SKM-1 (cell line): ENCODE measurements around the gene EYS.
"Not testable (repeated sequence)": the region's sequence is repeated elsewhere in the genome, so short reads cannot be mapped to it uniquely, and the experiment has no call there.

Source experiments
- DNase-seq: peaks from one replicate; lab custom pipeline; 2025; ENCODE audit not compliant: unreplicated experiment; lab: John Stamatoyannopoulos, UW

Gene EYS

DNA sequence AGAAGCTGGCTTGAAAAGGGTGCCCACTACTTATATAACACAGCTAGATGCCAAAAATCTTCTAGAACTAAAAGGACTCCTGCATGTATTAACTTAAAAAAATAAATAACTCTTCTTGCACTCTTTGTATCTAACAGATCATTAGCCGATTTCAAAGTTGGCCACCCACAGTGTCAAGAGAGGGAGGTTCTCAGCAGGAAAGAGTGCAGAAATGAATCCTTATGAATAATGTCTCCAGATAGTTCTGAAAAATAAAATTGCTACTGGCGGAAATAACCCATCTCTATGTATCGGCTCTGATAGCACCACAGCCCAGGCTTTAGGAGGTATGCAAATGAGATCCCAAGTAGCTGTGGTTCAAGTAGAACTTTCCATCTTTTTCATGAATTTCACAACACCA lies 1838.7 kb downstream of the EYS start:
- no peak for DNase-seq

DNA sequence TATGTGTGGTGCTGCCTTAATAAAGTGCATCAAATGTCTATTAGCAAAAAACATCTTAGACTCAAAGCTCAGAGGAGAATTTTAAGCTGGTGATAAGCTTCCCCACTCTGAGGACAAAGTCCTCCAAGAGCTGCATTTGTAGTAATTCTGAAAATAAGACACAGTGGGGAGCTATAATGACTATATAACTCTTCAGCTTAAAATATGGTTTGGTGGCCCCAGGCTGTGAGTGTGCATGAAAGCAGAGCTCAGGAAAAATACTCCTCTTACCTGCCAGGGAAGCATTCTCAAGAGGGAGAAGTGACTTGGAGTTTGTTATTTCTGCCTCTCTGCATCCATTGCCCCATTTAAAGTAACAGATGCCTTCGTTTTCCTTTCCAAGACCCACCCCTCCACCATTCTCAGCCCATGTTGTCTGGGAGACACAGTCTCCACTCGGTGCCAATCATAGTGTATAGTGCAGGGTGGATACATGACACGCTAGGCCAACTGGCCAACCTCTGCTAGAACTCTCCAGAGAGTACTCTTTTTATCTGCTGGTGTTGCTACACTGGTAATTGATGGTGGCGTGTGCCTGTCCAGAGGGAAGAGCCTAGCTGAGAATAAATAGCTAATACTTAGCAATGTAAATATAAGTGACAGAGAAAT lies 1842.2 kb downstream of the EYS start:
- no peak for DNase-seq

DNA sequence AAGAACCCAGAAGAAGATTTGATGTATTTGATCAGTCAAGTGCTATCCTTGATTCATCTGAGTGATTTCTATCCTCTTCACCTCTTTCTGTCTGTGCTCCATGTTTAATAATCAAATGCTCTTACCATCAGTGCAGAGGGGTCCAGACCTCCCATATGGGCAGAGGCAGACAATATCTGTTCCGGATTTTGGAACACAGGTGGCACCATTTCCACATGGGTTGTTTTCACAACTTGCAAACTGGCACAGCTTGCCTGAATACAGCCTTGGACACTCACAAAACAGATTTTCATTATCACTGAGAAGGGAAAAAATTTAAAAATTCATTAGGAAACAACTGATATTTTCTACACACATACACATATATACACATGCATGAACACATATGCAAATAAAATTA lies 1843.0 kb downstream of the EYS start:
- no peak for DNase-seq

DNA sequence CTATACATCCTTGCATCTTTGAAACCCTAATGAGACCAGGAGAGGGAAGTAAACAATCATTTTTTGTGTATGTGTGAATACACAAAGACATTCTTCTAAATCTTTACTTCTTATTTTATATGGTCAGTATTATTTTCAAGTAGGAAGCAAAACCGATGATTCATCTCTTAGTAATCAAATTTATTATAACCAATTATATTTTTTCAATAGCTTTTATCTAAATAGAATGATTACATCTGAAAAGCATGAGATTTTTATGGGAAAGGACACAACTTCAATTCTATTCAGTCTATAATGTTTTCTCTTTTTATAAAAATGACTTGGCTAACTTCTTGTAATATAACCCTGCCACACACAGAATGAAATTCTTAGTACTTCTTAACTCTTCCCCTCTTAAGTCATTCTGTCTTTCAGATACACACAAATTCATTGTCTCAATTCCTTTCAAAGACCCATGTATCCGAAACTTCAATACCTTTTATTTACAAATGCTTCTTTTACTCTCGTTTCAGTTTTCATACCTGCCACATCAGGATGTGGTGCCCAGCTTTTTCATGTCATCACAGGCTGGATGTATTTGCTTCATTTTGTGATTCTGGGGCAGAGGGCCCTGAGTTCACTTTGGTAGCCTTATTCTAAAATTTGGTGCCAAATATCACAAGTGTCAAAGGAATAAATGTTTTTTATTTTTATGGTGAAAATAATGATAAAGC lies 1844.4 kb downstream of the EYS start:
- DNase-seq: no peak

DNA sequence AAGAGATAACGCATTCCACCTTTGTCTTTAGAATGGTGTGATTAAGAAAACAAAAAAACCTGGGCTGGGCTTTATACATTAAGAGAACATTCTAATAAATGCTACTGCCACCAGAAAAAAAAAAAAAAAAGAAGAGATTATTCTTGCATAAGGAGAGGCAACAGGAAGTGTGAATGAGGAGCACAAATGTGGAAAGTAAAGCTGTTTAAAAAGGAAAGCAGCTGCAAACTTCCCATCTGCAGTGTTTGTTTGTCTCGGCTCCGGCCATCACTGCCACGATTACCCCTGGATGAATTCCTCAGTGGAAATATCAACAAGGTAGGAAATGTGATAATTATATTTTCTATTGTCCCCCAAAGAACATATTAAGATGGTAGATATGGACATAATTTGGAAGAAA lies 1847.5 kb downstream of the EYS start:
- DNase-seq: no peak

DNA sequence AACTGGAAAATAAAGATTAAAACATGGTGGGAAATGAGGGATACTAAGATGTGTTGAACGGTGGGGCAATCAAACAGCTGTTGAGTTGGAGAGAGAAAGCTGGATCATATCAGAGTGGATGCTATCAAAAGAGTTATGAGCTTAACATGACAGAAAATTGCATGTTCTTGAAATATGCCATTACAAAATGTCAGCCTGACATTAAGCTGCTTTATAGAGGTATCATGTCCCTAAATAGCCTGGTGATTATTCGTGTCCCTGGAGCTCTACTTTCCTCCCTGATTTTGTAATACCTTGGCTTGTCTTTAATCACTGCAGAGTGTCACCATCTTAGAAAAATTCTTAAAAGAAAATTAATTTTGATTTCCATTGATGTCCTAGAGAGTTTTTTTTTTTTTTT lies 1848.3 kb downstream of the EYS start:
- DNase-seq: no peak

DNA sequence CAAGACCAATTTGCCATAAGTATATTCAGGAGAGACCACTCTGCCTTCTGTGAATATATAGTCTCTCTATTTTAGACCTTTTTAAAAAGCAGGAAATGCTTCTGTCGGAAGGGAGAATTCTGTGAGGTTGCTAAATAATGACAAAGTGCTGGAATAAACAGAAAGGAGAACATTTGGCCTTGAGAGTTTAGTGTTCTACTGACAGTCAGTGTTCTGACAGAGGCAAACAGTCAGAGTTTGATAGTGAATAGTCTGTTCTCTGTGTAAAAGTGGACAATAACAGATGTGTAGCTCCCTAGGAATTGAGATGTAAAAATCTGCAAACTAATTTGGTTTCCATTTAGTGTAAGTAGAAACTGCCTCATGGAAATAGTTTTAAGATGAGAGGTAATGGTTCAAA lies 1850.8 kb downstream of the EYS start:
- DNase-seq: no peak

DNA sequence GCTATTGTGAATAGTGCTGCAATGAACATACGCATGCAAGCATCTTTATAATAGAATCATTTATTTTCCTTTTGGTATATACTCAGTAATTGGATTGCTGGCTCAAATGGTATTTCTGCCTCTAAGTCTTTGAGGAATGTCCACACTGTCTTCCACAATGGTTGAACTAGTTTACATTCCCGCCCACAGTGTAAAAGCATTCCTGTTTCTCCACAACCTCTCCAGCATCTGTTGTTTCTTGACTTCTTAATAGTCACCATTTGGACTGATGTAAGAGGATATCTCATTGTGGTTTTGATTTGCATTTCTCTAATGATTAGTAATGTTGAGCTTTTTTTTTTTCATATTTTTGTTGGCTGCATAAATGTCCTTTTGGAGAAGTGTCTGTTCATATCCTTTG lies 1862.7 kb downstream of the EYS start:
- no peak for DNase-seq

DNA sequence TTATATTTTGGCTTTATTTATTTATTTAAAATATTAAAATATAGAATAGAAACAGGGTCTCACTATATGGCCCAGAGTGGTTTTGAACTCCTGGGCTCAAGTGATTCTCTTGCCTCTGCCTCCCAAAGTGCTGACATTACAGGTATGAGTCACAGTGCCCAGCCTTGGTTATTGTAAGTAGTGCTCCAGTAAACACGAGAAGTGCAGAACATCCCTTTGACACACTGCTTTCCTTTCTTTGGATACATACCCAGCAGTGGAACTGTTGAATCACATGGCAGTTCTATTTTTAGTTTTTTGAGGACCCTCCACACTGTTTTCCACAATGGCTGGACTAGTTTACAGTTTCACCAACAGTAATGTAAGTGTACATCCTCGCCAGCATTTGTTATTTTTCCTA lies 1867.5 kb downstream of the EYS start:
- no peak for DNase-seq

DNA sequence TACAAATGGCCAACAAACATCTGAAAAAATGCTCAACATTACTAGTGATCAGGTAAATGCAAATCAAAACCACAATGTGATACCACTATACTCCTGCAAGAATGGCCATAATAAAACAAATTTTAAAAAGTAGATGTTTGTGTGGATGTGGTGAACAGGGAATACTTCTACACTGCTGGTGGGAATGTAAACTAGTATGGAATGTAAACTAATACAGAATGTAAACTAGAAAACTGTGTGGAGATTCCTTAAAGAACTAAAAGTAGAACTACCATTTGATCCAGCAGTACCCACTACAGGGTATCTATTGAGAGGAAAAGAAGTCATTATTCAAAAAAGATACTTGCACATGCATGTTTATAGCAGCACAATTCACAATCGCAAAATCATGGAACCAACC lies 1878.3 kb downstream of the EYS start:
- DNase-seq: not testable (repeated sequence)

DNA sequence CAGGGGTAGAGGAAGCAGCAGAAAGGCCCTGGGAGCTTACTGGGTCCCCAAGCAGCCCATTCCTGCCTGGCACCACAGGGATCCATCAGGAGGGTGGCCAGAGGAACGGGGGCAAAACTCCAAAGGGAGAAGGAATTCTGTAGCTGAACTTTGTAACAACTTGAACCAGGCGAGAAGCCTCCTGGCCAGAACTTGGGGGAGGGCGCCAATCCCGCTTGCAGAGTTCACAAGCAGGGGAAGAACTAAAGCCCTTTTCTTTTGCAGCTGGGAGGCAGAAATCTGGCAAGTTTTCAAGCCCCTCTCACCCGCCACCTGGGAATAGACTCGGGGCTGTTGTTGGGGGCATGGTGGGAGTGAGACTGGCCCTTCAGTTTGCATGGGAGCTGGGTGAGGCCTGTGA lies 1882.3 kb downstream of the EYS start:
- DNase-seq: no peak

DNA sequence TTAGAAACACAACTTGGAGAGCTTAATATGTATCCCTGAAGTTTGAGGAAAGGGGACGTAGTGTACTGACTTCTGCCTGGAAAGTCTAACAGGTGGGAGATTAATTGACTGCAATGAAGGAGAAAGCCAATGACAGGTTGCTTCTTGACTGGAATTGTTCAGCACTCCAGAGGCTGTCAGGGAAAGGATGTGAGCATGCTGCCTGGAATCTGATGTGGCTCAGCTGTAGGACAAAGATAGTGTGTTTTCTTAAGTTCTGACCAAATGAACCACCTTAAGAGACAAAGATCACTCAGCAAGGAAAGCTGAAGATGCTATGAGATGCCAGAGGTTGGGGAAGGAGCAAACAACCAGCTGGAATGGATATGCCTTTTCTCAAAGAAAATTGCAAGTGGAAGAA lies 1885.6 kb downstream of the EYS start:
- DNase-seq: no peak

DNA sequence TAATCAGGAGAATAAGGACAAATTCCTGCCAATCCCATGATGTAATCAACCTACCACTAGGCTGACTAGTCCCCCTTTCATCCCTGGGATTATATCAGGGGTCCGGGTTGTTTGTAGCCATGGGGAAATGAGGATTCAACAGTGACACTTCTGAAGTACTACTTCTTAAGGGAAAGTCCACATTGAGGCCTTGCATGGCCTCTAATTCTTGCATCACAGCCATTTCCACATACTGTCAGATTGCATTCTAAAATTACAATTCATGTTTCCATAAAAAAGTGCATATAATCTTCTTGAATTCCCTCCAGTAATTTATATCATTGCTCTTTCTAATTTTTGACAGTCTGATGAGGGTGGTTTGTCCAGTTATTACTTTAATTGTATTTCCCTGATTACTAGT lies 1887.2 kb downstream of the EYS start:
- no peak for DNase-seq

DNA sequence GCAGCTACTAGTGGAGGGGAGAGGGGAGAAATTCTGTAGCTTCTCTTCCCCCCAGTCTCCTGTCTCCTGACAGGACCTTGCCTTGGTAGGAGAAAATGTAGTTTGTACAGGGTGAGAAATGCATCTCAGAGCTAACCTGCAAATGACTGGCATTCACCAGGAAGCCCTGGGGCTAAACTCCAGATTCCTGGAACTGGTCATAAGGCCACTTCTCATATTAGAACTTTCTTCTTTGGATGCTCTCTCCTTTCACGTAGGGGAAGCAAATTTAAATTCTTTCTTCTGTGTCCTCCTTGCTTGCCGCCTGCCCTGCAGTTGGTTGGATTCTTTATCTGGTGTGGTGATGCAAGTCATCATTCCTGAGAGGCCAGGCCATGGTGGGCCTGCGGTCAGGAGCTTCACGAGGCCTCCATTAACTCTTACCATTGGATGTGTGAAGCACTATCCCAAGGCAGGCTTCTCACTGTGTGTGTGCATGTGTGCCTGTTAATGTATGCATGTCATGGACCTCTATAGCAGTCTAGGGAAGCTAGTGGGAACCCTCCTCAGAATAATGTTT lies 1889.5 kb downstream of the EYS start:
- DNase-seq: no peak

DNA sequence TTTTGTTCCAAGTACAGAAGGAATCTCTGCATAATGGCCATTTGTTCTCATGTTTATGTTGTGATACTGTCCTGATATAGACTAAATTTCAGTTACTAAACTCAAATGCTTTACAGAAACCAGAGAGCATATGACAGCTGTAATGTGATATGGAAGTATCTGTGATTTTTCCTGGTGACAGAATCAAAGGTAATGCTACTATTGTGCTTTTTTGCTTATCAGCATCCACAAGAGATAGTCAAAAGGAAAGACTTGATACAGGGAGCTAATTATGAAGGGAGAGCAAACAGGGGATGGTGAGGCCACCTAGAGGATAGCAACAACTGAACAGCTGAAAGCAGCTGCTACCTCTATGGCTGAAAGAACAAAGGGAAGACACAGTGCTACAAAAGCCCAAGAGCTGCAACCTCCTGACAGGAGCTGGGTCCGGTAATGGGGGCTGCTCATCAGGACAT lies 1890.0 kb downstream of the EYS start:
- no peak for DNase-seq

DNA sequence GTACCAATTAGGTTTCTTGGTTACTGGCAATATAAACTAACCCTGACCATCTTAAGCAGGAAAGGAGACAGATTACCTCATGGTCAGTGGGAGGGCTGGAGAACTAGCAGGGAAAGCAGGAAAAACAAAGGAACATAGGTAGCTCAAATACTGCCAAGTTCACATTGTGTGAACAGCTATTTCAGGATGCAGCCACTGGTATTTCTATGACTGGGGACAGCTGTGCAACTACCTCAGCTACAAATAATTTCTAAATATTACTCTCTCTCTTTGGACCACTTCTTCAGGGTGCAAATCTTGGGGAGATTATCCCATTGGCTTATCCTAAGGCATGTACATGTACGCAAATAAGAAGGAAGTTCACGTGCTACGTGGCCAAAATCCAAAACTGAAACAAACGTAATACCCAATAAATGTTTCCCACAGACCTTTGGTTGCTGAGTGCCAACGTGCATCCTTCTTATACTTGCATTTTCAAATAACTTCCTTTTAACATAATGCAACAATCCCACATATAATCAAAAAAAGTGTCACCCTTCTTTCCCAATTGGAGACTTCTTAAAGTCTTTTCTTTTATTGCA lies 1890.5 kb downstream of the EYS start:
- DNase-seq: no peak

DNA sequence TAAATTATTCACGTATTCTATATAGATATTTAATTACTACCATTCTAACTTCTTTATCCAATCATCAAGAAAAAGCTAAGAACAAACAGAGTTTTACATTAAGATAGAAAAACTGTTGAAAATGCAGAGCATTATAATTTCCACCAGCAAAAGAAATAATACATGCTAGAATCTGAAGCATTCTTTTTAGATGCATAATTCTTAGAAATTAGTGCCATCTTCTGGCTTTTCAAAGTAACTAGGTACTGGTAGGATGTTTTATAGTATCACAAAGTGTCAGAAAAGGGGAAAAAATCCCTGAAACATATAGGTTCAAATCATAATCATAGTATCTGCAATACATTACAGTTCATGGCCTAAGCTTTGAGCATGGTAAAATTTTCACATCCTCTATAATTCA lies 1892.6 kb downstream of the EYS start:
- no peak for DNase-seq

DNA sequence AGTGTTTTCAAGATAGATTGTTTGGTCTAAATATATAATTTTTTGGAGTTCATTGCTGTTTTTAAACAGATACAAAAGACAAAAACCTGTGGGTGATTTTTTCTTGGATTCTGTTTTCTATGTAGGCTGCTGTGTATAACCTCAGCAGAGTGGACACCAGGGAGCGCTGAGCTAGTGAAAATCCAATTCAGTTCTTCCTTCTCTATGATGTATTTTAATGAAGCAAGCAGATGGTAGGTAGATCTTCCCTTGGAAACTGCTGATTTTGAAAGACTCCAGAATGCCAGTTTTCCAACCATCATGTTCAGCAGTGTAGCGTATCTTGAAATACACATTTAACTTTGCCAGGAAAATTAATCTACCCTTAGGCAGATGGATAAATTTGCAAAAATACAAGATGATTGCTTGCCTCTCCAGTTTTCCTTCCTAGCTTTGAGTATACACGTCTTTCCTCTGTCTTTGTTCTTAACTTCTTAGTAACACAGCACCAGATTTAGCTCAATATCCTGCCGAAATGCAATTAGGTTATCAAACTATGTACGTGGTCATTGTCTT lies 1893.4 kb downstream of the EYS start:
- no peak for DNase-seq

DNA sequence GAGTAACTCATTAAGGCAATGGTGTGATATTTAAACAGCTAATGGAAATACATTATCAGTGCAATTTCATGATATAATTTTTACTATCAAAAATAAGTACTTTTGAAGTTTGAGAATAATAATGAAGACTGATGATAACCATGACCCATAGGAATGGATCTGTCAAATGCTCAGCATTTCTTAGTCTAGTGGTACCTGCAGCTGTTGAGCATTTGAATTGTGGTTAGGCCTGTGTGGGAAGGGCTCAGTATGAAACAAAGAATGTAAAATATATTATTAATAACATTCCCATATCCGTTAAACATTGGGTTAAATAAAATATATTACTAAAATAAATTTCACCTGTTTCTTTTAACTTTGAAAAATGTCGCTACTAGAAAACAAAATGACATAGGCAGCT lies 1898.5 kb downstream of the EYS start:
- no peak for DNase-seq

DNA sequence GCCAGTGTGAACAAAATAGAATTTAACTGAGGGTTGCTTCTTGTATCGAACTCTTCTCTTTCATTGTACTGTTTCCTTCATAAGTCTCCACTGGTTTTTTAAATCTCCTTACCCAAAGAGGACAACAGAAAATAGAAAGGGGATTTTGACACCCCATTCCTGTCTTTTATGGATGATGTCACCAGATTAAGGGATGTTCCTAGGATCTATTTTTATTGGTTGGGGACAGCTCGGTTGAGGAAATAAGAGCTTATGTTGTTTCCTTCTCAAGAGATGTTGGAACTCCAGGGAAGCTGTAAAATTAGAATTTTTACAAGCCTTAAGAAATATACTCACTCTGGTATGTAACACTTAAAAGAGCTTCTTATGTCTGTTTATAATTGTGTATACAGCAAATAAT lies 1900.0 kb downstream of the EYS start:
- DNase-seq: no peak

DNA sequence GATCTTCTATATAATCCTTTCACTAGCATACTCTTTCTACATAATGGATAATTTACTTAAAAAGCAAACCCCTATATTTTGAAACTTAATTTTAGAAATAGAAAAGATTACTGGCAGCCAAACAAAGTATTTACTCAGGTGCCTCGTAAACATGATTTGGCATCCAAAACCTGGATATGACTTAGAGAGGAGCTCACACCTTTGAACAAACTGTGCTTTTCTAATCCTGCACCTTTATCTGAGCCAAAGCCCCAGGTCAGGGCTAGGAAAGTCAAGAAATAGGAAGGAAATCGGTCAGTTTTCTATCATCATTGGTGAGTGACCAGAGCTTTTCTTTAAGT lies 1900.5 kb downstream of the EYS start:
- DNase-seq: no peak
